Adrenal gland (tissue), 5 donors: ENCODE measurements around the gene BCLAF1.

ENCODE experiments used
- POLR2A ChIP-seq, 2 donors: fragments of 450-650 bp; IDR thresholded peaks; one replicate each; pipeline ENCODE4 v1.6.1; 2017; ENCODE audit warnings: antibody characterized with exemption in 2 of 2, mild to moderate bottlenecking in 2 of 2, moderate library complexity in 1 of 2
- TF ChIP-seq, protein P1 (sequence below), 6 experiments: fragments of 450-650 bp in 4 of 6; fragments of 200-600 bp in 2 of 6; sonication (generic) in 1 of 6; IDR thresholded peaks; 1 replicate in 5 of 6; 2 replicates in 1 of 6; pipeline versions ENCODE4 v1.5.1 to v1.8.0; 2016 to 2021; ENCODE audit warnings: antibody characterized with exemption in 6 of 6, mild to moderate bottlenecking in 2 of 6, moderate library complexity in 1 of 6
- donor health status: DM: no; HTN: no; CAD: no.

GRCh38 chr6:136232701-136233100 lies 56.9 kb downstream of the BCLAF1 start:
- TF ChIP-seq, protein P1, sequence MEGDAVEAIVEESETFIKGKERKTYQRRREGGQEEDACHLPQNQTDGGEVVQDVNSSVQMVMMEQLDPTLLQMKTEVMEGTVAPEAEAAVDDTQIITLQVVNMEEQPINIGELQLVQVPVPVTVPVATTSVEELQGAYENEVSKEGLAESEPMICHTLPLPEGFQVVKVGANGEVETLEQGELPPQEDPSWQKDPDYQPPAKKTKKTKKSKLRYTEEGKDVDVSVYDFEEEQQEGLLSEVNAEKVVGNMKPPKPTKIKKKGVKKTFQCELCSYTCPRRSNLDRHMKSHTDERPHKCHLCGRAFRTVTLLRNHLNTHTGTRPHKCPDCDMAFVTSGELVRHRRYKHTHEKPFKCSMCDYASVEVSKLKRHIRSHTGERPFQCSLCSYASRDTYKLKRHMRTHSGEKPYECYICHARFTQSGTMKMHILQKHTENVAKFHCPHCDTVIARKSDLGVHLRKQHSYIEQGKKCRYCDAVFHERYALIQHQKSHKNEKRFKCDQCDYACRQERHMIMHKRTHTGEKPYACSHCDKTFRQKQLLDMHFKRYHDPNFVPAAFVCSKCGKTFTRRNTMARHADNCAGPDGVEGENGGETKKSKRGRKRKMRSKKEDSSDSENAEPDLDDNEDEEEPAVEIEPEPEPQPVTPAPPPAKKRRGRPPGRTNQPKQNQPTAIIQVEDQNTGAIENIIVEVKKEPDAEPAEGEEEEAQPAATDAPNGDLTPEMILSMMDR (IDR thresholded peaks at IDR 0.05) = no peak
- TF ChIP-seq POLR2A (IDR thresholded peaks at IDR 0.05) = no peak
